HG03103 (cell line): ENCODE measurements around the gene PCGF3.
"Not testable (repeated sequence)": the region's sequence is repeated elsewhere in the genome, so short reads cannot be mapped to it uniquely, and the experiment has no call there.

Experiments
- ATAC-seq: cut with Tn5 transposase; IDR thresholded peaks from one replicate; pipeline ENCODE4 v1.9.1; 2021; ENCODE audit warnings: low read depth; ENCODE audit not compliant: unreplicated experiment

Gene PCGF3

DNA sequence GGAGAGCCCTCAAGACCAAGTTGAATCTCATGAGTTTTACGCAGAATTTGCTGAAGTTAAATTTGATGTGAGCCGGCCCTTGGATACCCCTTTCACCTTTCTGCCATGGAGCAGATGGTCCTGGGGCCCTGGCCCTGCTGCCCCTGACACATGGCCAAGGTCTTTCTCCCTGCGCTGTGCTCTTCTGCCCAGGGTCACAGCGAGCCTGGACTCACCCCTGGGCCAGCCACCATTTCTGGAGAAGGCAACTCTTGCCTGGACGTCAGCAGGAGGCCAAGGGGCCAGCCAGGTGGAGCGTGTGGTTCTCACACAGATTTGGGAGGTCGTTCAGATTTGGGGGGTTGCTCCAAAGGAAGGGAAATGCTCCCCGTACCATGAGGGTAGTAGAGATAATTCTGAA is 30.0 kb downstream of the PCGF3 start:
- ATAC-seq = no peak

DNA sequence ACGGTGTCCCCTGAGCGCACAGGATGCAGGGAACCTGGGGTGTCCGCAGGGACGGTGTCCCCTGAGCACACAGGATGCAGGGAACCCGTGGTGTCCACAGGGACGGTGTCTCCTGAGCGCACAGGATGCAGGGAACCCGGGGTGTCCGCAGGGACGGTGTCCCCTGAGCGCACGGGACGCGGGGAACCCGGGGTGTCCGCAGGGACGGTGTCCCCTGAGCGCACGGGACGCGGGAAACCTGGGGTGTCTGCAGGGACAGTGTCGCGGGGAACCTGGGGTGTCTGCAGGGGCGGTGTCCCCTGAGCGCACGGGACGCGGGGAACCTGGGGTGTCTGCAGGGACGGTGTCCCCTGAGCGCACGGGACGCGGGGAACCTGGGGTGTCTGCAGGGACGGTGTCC is 30.9 kb downstream of the PCGF3 start:
- not testable (repeated sequence) for ATAC-seq

DNA sequence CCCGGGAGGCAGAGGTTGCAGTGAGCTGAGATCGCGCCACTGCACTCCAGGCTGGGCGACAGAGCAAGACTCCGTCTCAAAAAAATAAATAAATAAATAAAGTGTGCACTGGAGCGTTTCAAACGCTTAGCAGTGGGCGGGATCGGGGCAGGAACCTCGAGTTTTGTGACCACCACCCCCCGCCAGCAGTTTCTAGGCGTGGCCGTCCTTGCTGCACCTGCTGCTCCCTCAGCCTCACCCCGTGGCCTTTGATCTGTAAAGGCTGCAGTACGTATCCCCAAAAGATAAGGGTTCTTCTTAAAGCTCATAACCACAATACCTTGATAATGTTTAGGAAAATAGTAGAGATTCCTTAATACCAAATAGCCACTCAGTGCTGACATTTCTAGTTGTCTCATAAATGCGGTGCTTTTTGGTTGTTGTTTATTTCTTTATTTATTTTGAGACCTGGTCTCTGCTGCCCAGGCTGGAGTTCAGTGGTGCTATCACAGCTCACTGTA is 33.2 kb downstream of the PCGF3 start:
- ATAC-seq = no peak

DNA sequence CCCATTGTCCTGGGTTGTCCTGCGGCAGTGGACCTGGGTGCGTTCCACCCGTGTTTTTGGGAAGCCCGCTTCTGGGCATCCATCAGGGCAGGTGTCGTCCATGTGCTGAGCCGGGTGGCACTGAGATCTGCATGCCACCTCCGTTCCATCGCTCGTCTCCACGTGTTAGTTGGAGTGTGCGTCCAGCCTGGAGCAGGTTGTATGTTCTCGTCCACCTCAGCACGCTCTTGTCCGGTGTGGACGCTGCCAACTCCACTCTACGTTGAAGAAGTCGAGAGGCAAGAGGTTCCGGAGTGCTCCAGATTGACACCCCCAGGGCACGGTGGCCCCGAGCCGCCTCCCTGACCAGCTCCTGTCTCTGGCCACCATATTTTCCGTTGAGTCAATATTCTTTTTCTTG is 33.9 kb downstream of the PCGF3 start:
- ATAC-seq = no peak

DNA sequence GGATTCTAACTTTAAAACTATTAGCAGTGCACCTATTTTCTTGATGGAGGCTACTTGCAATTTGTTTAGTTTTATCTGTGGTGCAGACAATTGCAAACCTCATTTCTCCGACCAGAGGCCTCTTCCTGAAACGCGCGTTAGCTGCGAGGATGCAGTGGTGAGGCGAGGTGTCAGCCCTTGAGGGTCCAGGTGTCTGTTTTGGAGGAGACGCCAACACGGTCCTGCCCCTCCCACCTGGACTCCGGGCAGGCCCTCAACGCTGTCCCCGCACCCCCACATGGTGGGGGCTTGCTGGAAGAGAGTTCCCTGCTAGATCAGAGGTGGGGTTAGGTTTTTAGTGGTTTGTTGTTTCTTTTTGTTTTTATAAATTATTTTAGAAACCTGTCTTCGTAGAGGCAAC is 34.4 kb downstream of the PCGF3 start:
- ATAC-seq = no peak

DNA sequence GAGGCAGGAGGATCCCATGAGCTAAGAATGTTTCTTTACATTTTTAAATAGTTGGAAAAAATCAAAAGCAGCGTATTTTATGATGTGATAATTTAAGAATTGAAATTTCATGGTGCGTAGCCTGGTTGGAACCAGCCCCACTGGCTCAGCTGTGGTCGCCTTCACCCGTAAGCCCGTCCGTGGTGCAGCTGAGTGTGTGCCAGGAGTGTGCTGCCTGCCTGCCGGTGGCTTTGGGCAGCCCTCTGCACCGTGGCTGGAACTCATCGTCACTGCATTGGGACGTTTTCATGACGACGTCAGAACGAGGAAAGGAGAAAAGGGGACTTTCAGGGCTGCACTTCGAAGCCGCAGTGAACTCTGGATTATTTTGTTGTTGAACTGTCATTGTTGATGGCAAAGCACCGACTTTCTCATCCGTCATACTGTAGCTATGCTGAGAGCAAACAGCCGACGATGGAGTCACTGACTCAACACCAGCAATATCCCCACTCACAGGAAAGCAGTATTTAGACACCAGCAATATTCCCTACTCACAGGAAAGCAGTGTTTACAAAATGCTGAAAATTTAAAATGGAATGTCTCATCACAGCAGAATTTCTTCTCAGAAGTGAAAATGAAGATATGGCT is 35.1 kb downstream of the PCGF3 start:
- no peak for ATAC-seq

DNA sequence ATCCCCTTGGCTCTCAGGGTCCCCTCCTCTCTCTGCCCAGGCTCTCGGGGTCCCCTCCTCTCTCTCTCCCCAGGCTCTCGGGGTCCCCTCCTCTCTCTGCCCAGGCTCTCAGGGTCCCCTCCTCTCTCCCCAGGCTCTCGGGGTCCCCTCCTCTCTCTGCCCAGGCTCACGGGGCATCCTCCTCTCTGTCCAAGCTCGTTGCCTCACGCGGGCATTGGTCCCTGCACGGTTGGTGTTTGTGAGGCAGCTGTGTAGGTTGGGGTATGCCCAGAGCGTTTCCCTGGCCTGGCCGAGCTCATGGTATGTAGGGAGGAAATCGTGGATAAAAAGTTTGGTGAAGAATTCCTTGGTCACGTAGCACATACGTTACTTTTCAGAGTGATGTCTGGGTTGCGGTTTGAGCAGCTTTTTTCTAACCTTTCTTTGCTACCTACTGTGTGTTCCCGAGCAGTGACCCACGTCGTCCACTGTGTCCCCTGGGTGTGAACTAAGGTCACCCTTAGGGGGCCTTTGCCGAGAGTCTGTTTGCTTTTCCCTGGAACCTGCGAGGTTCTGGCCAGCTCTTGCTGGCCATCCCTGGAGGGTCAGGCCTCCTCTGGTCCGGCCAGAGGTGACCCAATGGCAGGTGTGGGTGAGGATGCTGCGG is 36.6 kb downstream of the PCGF3 start:
- no peak for ATAC-seq

DNA sequence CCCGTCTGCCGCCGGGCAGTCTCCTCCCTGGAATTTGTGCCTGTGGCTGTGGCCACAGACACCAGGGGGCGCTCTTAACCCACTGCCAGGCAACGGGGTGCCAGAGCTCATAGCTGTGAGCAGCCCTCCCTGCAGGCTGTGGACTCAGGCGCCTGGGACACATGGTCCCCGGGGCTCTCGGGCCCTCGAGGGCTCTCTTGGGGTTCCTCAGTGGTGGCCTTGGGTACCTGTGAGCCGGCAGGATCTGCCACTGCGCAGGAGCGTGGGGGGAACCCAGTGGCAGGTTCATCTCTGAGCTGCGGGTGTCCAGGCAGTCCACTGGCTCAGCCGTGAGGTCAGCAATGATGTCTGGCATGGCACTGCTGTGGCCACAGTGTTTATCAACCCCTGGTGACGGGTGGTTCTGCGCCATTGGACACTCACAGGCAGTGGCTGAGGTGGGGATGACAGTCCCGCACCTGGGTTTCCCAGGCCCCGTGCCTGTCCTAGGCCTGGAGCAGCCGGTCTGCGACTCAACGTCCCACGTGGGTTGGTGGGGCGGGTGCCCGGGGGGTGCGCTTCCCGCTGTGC is 37.2 kb downstream of the PCGF3 start:
- no peak for ATAC-seq

DNA sequence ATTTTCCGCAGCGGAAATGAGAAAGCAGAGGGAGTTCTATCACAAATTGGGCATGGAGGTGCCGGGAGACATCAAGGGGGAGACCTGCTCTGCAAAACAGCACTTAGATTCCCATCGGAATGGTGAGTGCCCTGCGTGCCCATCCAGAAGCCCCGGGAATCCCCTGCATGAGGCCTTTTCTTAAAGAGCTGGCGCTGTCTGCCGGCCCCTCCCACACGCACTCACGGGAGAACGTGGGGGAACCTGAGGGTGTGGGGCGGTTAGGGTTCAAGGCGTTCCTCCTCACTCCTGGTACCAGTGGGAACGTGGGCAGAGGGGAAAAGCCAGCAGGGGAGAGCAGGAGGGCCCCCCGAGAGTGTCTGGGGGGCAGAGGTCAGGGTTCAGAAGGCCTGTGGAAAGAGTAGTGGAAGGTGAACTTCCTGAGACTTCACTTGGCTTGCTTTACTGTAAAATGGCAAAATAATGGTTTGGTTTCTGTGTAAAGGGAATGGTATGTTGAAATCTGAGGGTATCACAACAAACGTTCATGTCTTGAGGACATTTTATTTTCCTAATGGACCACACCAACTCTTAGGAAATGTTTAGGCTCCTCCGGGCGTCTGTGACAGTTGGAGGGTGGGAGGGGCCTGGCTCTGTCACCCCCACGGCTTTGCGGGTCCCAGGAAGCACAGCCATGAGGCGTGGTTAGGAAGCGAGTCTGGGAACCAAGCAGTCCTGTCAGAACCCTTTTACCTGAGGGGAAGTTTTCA is 38.0 kb downstream of the PCGF3 start:
- ATAC-seq = no peak

DNA sequence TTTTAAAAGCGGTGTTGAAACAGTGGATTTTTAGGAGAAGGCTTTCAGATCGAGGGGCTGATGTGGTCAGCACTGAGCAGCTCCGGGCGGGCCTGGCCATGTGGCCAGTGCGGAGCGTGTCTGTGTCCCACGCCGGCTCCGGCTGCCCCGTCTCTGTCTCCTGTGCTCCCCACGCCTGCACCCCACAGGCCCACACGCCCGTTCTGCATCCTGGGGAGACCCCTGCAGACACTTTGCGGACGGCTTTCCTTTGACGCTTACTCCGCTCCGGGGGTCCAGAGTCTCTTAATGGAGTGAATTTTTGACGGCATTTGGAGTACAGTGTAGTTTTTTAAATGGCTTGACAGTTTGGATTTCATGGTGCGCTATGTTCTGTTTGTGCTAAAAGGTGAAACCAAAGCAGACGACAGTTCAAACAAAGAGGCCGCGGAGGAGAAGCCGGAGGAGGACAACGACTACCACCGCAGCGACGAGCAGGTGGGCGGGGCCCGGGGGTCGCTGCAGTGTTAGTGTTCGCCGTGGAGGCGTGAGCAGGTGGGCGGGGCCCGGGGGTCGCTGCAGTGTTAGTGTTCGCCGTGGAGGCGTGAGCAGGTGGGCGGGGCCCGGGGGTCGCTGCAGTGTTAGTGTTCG is 38.7 kb downstream of the PCGF3 start:
- no peak for ATAC-seq

DNA sequence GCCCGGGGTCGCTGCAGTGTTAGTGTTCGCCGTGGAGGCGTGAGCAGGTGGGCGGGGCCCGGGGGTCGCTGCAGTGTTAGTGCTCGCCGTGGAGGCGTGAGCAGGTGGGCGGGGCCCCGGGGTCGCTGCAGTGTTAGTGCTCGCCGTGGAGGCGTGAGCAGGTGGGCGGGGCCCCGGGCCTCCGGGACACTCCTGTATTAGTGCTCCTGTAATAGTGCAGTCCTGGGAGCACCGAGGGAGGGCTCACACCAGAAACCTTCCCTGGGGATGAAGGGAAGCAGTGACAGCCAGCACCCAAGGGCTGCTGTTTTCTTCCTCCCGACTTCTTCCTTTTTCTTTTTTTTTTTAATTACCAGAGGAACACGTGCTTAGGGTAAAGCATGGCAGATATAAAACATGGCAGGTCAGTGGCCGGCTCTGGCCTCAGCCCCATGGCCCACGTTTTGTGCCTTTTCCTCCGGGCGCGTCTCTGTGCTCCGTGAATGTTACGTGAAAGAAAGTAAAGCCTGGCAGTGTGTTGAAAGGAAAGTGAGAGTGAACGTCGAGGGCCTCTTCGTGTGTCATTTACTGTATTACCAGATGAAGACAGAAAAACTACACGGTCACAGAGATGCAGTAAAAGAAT is 42.0 kb downstream of the PCGF3 start:
- no peak for ATAC-seq

DNA sequence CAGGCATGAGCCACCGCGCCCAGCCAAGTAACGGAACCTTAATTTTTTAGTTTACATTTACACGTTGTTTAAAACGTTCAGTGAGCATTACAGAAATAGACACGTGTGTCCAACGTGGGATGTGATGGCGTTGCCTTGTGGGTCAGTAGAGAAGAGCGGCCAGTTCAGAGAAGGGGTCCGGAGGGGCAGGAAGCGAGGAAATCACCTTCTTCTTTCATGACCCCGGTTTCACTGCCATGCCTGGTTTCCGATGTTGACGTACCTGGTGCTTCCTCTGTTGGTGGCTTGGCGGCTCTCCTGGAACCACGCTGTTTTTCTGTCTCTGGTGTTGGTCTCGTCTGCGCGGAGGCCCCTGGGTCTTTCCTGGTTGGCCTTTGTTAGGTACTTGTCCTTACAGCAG is 42.8 kb downstream of the PCGF3 start:
- ATAC-seq = no peak

DNA sequence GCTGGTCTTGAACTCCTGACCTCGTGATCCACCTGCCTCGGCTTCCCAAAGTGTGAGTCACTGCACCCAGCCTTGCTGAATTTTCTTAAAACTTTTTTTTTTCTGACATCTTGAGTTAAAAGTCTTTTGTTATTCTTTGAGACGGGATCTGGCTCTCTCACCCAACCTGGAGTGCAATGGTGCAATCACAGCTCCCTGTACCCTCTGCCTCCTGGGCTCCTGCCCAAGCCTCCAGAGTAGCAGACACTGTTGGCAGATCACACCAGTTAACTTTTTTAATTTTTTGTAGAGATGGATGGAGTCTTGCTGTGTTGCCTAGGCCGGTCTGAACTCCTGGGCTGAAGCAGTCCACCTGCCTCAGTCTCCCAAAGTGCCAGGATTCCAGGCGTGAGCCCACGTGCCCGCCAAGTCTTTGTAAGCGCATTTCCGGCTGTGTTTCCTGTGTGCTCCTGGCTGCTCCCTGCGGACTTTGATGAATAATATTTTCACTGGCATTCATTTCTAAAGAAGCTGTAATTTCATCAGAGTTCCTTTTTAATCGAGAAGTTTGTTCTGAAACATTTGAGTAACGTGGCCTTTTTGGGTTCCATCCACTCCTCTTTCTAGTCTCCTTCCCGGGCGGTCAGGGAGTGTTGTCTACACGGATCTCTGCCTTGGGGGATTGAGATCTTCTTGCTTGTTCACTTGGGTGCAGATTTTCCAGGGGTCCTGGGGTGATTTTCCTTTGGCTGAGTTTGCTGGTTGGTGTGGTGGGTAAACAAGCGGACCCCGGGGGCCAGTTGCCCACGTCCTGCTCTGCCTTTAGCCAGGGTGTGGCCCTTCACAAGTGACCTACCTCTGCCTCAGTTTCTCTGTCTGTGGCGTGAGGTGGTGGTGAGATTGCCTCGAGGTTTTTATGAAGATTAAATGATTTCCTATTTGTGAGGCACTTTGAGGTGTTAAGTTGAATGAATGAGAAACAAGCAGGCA is 44.4 kb downstream of the PCGF3 start:
- no peak for ATAC-seq

DNA sequence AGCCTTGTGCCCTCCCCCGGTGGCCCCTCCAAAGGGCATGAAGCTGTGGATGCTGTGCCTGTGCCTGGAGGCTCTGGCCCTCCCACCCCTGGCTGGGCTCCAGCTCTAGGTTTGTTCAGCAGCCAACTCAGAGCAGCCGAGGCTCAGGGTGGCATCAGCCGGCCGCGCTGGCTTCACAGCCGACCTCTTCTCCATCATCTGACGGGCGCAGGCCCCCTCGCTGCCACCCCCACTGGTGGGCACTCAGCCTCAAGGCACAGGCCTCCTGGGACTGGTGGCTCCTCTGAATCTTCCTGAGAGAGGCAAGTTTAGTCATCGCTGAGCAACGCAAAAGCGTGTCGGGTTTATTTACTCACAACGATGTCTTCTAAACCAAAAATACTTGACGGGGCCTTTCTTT is 46.0 kb downstream of the PCGF3 start:
- ATAC-seq = no peak

DNA sequence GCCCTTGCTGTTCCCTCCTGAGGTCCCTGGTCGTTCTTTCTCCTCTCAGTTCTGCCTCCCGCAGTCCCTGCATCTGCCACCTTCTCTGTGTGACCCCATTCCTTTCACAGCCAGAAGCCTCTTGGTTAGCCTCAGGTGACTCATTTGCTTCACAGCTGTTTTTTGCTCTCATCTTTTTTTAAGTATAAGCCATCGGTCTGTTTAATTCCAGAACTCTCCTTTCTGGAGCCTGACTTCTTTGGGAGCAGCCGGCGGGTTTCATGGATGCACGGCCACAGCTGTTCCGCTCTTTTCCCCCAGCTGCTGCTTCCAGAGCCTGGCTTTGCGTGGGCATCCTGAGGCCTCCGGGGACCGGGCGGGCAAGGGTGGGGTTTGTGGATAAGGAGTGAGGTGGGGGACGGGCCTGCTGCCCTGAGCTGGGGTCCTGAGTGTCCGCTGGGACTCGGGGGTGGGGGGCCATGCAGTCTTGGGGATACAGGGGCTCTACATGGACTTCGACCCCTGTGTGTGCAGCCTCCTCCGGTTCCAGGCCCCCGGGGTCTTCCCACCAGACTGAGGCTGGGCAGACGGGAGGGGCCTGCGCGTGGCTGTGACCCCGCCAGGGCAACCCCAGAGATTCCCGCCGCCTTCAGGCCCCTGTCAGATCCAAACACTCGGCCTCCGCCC is 46.7 kb downstream of the PCGF3 start:
- ATAC-seq = no peak

DNA sequence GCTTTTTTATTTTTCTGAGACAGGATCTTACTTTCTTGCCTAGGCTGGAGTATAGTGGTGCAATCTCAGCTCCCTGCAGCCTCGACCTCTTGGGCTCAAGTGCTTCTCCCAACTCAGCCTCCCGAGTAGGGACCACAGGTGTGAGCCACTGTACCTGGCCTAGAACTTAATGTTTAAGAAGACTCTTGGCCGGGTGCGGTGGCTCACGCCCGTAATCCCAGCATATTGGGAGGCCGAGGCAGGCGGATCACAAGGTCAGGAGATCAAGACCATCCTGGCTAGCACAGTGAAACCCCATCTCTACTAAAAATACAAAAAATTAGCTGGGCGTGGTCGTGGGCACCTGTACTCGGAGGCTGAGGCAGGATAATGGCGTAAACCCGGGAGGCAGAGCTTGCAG is 47.6 kb downstream of the PCGF3 start:
- not testable (repeated sequence) for ATAC-seq

DNA sequence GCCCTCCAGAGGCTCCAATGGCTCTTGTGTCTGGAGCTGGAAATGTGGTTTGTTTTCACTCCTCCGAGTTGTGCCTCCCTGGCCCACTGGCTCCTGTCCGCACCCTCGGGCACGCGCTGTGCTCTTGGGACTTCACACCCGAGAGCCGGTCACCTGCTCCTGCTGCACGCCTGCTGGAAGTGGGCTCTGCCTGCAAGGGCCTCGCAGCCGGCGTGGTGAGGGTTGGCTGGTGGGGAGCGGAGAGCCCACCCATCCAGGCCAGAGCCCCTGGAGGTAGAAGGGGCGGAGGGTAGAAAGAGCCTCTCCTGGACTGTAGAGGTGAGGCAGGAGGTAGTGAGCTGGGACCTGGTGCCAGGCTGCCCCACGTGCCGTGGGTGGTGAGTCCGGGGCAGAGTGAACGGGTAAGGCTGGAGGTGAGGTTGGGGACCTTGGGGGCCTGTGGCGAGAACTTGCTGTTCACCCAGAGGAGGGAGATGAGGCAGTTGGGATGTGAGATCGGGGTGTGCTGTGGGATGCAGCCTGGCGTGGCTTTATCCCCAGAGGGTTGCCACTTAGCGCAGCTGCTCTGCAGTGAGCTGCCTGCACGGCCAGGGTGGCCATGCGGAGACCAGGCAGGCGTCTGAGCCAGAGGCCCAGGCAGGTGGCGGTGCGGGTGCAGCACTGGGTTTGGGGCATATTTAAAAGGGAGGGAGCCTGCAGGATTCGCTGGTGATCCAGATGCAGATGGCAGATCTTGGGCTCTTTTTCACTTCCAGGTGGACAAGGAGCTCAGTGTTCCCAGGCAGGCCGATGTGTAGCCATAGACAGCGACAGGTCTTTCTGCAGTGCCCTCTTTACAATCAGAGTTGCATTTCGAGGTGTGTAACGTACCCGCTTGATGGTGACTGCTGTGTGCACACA is 48.8 kb downstream of the PCGF3 start:
- no peak for ATAC-seq

DNA sequence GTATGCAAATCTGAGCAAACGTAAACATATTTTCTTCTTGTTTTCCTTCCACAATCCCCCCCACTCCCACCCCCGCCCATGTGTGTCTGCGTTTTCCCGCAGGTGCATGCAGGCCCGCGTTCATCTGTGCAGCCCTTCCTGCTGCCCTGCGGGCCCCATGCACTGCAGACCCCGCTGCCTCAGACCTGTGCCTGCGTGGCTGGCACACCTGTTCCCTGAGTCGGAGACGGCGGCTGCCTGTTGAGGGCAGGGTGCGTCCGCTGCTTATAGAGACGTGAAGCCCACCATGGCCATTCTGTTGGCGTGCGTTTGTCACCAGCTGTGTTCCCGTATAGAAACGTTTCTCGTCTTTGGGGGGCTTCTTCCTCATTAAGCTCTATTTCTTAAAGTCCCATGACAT is 51.5 kb downstream of the PCGF3 start:
- ATAC-seq = no peak
